ENCODE results near the gene ADCY5.

The ADCY5 gene

DNA sequence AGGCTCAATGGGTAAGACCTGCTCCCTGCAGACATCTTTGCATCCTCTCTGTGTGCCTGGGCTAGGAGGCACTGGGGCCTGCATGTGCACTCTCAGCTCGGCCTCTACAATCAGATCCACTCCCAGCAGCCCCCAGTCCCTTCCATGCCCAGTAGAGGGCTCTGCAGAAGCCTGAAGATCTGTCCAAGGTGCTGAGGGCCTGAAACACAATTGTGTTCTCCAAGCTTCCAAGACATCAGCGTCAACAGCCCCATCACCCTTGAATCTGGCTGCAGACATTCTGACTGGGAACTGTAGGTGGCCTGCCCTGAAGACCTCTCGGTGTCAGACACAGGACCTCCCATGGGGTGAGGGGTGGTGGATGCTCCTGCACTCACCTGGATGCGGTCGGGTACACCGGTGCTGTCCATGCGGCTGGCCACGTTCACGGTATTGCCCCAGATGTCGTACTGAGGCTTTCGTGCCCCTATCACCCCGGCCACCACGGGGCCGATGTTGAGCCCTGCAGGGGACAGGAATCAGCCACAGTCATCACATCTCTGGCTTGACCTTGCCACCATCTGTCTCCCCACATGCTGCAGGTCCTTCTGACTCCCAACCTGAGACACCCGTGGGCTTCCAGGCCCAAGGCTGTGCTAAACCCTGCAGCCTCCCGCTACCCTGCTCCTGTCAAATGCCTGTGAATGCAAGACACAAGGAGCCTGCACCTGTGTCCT, 162.4 kb downstream of the ADCY5 start:
- DNase-seq (ENCODE audit: low read depth): peak; percentile 25

DNA sequence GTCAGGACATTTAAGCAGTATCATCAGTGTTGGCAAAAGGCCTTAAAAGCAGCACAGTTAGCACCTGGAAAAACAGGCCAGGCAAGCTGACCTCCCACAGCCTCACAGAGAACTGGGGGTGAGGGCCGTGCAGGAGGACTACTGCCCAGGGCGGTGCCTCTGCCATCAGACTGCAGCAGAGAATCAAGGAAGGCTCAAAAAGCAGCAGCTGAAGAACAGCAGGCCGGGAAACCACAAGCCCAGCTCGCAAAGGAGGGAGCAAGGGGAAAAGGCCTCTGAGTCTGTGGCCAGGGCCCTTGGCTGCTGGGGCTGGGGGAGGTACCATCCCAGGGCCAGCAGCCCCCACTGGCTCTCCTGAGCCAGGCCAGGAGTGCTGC, 163.0 kb downstream of the ADCY5 start:
- DNase-seq (ENCODE audit: low read depth): no peak

GRCh38 chr3:123285479-123285878, 163.4 kb downstream of the ADCY5 start:
- no peak for DNase-seq (ENCODE audit: low read depth)

- no peak for DNase-seq (ENCODE audit: low read depth)
Observed at GRCh38 chr3:123285066-123285465, 163.8 kb downstream of the ADCY5 start.

GRCh38 chr3:123284399-123285010, 164.4 kb downstream of the ADCY5 start:
- no peak for DNase-seq (ENCODE audit: low read depth)

DNA sequence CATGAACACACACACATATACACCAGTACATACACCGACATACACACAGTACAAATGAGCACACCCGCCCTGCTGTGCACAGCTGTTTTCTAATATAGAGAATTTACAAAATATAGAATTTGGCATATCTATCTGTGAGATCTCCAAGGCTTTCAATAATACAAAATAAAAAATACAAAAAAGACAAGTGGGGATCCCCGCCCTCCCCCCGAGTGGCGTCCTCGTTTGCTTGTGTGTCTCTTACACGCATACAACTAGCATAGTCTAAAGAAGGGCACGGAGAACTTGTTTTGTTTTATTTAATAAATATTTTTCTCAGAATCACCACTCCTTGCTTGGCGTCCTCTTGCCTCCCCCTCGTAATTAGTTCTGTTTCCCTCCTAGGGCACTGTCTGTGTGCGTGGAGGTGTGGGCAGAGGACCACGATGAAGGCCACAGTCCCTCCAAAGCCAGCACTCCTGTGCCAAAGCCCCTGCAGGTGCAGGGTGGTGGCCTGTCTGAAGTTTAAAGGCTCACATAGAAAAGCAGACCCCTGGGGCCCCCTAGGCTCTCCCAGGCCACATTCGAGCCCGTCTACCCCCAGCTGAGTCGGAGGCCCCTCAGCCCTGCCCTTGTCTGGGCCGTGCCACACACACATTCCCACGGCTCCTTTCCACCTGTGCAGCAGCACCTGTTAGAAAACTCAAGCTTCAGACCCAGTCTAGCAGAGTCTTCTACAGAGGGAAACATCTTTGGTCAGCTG, 165.1 kb downstream of the ADCY5 start:
- DNase-seq (ENCODE audit: low read depth): no peak

DNA sequence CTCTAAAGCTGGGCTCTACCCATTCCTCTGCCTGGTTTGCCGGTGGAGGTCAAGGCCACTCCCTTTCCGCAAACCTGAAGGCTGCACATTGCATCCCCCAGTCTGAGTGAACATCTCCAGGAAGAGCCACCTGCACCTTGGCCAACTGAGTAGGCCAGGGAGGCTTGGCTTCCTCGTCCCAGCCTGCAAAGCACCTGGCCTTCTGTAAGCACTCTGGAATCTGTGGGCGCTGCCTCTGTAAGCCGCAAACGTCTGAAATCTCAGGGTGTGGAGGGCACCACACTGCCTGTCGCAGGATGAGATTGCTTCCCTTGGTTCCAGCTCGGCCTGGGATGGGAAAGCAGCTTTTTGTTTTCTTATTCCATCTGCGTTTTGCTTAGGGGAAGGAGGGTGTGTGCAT, 165.8 kb downstream of the ADCY5 start:
- no peak for DNase-seq (ENCODE audit: low read depth)

GRCh38 chr3:123282461-123282860, 166.4 kb downstream of the ADCY5 start:
- DNase-seq (ENCODE audit: low read depth): no peak

DNA sequence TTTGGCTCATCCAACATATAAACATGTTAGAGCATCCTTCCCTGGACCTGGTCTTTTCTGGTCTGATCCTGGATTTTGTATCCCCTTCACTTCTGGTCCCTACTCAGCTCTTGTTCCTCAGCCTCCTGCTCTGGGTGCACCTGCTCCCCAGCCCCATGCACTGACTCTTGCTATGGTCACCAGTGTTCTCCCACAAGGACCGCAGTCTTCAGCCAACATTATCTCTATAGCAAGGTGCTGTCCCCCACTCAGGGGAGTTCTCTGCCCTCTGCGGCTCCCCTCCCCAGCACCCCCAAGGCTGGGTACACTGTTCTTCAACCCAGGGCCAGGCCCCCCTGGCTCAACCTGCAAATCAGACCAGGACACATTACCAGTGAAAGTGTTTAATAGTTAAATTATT, 167.0 kb downstream of the ADCY5 start:
- no peak for DNase-seq (ENCODE audit: low read depth)

DNA sequence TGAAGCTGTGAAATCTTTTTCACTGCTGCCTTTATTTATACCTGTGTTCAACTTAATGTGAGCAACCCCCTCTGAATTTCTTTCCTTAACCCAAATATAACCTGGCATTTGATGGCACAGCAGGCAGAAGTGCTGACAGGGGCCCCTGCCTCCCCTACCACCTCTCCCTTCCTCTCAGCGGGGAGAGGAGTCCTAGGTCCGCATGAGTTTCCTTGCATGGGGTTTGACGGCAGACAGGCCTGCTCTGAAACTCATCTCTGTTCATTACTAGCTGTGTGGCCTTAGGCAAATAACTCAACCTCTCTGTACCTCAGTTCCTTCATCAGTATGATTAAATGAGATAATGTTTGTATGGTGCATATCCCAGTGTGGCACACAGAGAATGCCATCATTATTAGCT, 167.5 kb downstream of the ADCY5 start:
- no peak for DNase-seq (ENCODE audit: low read depth)

DNA sequence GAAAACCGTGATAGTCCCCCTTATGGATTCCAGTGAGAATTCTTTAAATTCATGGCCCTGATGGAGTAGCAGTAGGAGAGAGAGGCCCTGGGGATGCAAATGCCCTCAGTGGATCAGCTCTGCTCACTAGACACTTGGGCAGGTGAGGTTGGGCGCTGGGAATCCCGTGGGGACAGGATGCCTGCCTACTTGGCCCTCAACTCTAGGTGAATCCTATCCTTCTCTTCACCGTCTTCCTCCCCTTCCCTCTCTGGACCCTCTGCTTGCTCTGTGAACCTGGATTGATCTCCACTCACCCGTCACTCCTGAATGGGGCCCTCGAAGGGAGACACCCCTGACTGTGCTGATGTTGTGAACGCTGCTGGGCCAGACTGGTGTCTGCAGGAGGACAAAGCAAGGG, 169.8 kb downstream of the ADCY5 start:
- DNase-seq (ENCODE audit: low read depth): no peak

GRCh38 chr3:123278446-123278845, 170.4 kb downstream of the ADCY5 start:
- DNase-seq (ENCODE audit: low read depth): no peak

DNA sequence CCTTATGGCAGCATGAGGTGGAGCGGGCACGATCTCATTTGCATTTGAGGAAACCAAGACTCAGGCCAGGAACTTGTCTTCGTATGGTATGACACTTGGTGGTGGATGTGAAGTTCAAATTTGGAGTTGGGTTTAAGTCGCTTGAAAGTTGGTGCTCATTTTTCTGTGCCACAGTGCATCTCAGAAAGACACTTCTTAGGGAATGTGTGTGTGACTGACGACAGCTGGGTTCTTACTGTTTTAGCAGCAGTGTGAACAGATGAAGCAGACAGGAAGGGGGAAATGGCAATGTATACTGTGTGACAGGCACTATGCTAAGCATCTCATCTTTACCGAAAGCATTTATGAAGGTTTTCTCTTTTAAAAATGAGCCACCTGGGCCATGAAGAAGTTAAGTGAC, 171.8 kb downstream of the ADCY5 start:
- DNase-seq (ENCODE audit: low read depth): no peak

GRCh38 chr3:123276346-123277006, 172.4 kb downstream of the ADCY5 start:
- no peak for DNase-seq (ENCODE audit: low read depth)

DNA sequence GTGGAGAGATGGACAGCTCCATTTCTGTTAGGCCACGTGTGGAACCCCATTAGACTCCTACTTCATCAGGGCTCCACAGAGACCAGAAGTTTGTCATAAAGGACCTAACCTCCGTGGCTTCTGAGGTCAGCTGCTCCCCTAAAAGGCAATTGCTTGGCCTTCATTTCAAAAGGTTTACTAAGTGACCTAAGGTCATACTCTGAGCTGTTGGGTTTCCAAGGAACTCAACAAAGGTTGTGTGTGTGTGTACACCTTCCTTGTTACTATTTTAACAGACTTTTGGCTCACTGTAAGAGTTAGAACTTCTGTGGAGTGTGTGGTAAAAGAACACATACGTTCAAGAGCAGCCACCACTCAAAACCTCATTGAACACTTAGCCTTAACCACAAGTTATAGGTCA, 173.2 kb downstream of the ADCY5 start:
- DNase-seq (ENCODE audit: low read depth): no peak

- DNase-seq (ENCODE audit: low read depth): no peak
Observed at GRCh38 chr3:123272547-123272946, 176.3 kb downstream of the ADCY5 start.

- DNase-seq (ENCODE audit: low read depth): no peak
Observed at GRCh38 chr3:123271466-123272159, 177.3 kb downstream of the ADCY5 start.

DNA sequence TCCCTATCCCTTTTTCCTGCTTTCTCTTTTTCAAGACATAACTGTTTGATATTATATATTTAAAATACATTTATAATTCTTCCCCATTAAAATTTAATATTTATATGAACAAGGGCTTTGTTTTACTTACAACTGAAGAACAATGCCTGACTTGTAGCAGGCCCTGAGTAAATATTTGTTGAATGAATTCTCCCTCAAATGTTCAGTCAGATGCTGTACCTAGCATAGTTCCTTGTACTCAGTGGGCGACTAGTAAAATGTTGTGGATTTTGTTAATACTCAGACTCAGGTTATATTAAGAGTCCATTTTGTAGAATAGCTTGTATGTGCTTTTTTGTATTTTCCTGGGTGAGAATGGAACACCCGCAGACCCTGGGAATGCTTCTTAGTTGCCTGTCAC, 178.1 kb downstream of the ADCY5 start:
- no peak for DNase-seq (ENCODE audit: low read depth)

GRCh38 chr3:123267821-123268220, 181.1 kb downstream of the ADCY5 start:
- no peak for DNase-seq (ENCODE audit: low read depth)

GRCh38 chr3:123263941-123264340, 184.9 kb downstream of the ADCY5 start:
- no peak for DNase-seq (ENCODE audit: low read depth)

DNA sequence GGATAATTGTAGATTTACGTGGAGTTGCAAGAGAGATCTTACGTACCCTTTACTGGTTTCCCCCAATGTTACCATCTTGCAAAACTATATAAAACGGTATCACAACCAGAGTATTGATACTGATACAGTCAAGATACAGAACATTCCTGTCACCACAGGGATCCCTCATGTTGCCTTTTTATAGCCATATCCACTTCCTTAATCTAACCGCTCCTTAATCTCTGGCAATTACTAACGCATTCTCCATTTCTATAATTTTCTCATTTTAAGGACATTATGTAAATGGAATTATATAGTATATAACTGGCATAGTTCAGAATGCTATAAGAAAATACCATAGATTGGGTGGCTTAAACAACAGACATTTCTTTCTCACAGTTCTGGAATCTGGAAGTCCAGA, 186.0 kb downstream of the ADCY5 start:
- DNase-seq (ENCODE audit: low read depth): no peak

- DNase-seq (ENCODE audit: low read depth): no peak
Observed at GRCh38 chr3:123262226-123262625, 186.7 kb downstream of the ADCY5 start.
